Epithelial cell of esophagus (primary cell): ENCODE data around the gene CLDN7.

Experiments used
- DNase-seq: peaks from one replicate; pipeline ENCODE4 v3.0.0; 2010; ENCODE audit warnings: low read depth
- H3K4me3 ChIP-seq: 2 replicates; pipeline ENCODE4 v1.5.1; 2011; ENCODE audit warnings: mild to moderate bottlenecking, low read length, control low read depth
- TF ChIP-seq, protein P1 (sequence below): IDR thresholded peaks from 2 replicates; pipeline ENCODE4 v1.5.1; 2011; ENCODE audit warnings: low read depth, mild to moderate bottlenecking, low read length, control low read depth, inconsistent platforms; ENCODE audit not compliant: insufficient read depth; ENCODE audit errors: missing control alignments

Gene CLDN7

DNA sequence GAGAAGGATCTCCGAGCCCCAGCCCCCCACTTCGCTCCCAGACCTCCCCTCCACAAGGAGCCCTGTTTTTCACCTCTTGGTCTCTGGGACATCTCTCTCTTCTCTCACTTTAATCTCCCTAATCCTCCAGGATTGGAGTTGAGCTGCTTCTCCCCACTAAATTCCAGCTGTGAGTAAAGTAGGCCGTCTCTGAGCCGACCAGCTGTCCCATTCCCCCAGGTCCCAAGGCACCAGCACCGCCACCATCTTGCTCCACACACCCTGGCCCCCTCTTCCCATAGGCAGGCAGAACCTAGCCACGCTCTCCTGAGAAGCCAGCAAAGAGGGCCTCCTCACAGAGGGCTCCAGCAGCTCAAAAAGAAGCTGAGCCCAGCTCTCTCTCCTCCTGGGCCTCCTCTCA lies 43.5 kb downstream of the CLDN7 start:
- no peak overlapping the region for H3K4me3 ChIP-seq
- no peak for DNase-seq
- TF ChIP-seq, protein P1, sequence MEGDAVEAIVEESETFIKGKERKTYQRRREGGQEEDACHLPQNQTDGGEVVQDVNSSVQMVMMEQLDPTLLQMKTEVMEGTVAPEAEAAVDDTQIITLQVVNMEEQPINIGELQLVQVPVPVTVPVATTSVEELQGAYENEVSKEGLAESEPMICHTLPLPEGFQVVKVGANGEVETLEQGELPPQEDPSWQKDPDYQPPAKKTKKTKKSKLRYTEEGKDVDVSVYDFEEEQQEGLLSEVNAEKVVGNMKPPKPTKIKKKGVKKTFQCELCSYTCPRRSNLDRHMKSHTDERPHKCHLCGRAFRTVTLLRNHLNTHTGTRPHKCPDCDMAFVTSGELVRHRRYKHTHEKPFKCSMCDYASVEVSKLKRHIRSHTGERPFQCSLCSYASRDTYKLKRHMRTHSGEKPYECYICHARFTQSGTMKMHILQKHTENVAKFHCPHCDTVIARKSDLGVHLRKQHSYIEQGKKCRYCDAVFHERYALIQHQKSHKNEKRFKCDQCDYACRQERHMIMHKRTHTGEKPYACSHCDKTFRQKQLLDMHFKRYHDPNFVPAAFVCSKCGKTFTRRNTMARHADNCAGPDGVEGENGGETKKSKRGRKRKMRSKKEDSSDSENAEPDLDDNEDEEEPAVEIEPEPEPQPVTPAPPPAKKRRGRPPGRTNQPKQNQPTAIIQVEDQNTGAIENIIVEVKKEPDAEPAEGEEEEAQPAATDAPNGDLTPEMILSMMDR, result no peak

DNA sequence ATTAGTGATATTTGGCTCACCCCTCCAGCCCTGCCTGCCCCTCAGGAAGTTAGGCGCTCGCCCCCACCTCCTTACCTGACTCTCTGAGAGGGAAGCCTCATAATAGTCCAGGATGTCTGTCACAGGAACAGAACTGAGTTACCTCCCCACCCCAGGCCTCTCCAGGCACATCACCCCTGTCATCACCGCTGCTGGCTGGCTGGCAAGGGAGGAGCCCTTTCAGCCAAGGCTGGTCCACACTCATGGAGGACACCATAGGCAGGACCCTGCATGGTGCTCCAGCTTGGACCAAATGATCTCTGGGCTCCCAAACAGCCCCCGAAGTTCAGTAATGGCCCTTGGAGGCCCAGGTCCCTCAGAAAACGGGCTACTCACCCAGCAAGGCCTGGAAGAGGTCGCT lies 44.1 kb downstream of the CLDN7 start:
- TF ChIP-seq, protein P1, result no peak
- DNase-seq, result no peak
- H3K4me3 ChIP-seq, result peak overlapping the region; percentile 42

GRCh38 chr17:7217113-7217987 lies 44.9 kb downstream of the CLDN7 start:
- peak; percentile 58 for DNase-seq
- peak overlapping the region; percentile 42 for H3K4me3 ChIP-seq
- TF ChIP-seq, protein P1, result no peak

DNA sequence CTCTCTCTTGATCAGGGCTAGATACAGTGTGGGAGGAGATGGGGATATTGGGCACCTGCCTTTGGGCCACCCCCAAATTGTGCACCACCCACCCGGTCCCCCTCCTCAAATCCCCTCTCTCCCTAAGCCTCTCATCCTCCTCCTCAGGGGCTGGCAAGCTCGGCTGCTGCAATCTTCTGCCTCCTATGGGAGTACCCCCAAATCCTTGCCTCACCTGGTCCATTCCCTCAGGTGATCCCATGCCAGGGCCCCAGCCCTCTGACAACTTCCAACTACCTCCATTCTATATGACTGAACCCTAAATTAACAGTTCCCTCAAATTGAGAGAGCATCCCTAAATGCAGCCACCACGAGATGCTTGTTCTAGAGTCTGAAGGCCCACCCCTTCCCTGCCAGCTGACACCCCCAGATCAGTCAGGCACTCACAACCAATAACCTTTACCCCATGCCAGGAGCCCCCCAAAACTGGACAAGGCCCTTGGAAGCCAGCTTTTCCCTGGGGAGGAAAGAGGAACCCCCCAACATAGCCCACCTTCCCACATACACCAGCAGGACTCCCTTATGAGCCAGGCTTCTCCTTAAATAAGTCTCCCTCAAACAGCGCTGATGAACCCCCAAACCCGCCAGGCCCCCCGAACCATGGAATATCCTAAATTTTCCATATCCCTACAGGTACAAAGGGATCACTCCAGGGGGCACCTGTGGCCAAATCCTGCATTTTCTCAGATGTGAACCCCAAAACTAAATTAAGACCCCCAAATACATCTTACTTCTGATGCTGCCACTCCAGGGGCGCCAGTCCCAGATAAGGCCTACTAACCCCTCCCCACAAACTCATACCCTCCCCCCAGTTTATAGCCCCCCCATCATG lies 45.8 kb downstream of the CLDN7 start:
- peak overlapping the region; percentile 42 for H3K4me3 ChIP-seq
- TF ChIP-seq, protein P1, result no peak
- DNase-seq, result no peak

DNA sequence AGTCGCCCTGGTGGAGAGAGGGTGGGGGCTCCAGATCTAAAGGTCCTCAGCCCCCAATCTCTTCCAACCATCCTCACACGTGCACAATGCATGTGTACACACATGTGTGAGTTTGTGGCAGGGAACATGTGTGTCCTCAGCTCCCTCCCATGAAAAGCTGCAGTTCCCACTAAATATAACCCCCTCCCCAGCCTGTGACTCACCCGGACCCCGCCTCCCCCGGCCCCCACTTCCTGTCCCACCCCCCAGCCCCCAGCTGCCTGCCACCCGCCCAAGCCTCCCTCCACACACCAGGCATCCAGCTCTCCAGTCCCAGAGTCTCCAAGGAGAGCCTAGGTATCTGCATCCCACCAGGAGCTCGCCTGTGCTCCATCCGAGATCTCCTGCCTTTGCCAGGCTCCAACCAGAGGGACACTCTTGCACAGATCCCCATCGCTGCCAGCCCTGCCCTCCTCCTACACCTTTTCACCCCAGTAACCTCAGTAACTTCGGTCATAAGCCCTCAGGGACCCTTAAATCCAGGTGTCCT lies 46.6 kb downstream of the CLDN7 start:
- peak overlapping the region; percentile 3 for H3K4me3 ChIP-seq
- no peak for DNase-seq
- TF ChIP-seq, protein P1, result no peak

DNA sequence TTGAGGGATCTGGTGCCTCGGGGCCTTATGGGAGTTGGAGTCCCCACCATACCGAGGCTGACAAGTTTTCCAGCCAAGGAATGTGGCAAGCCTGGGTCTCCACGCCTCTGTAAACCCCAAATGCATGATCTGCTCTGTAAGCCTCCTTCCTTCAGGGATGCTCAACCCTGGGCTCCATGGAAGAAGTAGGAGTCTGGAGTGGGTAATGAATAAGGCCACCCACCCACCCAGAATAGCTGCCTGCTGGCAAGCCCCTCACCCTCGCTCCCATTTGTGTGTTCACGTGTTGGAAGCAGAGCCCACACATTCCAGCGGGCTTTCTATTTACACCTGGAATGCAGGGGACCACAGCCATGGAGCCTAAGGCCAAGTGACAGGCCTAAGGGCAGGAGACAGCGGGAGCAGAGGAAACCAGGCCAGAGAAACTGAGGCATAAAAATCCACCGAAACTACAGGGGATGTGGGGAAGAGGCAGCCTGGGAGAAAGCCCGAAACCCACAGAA lies 47.1 kb downstream of the CLDN7 start:
- TF ChIP-seq, protein P1, result no peak
- no peak overlapping the region for H3K4me3 ChIP-seq
- no peak for DNase-seq
